HFFc6 (cell line): ENCODE data around the gene KITLG. TPM values are rescaled to one million over a fixed set of nuclear protein-coding genes. Genes with fewer than 3 reads are reported as not detected.
A peak's percentile ranks its signal among the peaks of the same experiment; 100 is the strongest.
"Not testable (repeated sequence)": the region's sequence is repeated elsewhere in the genome, so short reads cannot be mapped to it uniquely, and the experiment has no call there.

Source experiments
- DNase-seq: peaks from one replicate; pipeline ENCODE4 v3.0.0-alpha.2; 2018
- H3K27ac Mint-ChIP-seq: 2 replicates; pipeline ENCODE4 v1.8.0; 2020; ENCODE audit warnings: mild to moderate bottlenecking, mixed read lengths
- H3K27me3 Mint-ChIP-seq: 2 replicates; pipeline ENCODE4 v1.8.0; 2021; ENCODE audit warnings: mild to moderate bottlenecking, moderate library complexity, mixed read lengths; ENCODE audit not compliant: insufficient read depth
- H3K36me3 Mint-ChIP-seq: 2 replicates; pipeline ENCODE4 v1.8.0; 2021; ENCODE audit warnings: low read depth, mixed read lengths
- H3K4me1 Mint-ChIP-seq: 2 replicates; pipeline ENCODE4 v1.8.0; 2020; ENCODE audit warnings: low read depth, mixed read lengths
- H3K4me3 Mint-ChIP-seq: 2 replicates; pipeline ENCODE4 v1.8.0; 2020; ENCODE audit warnings: mild to moderate bottlenecking, moderate library complexity, mixed read lengths
- H3K9me3 Mint-ChIP-seq: 2 replicates; pipeline ENCODE4 v1.8.0; 2020; ENCODE audit warnings: mild to moderate bottlenecking, mixed read lengths
- CTCF ChIP-seq: fragments of 200-600 bp; sonication (generic); IDR thresholded peaks from 2 replicates; pipeline ENCODE4 v1.5.0; 2021; ENCODE audit warnings: antibody characterized with exemption, mild to moderate bottlenecking
- total RNA-seq, 6 experiments: library from RNA; stranded (reverse); fragmentation: NEBNext Ultra II Directional; extraction: Animal tissue kit (Norgen Biotek cat#: 25700); gene quantifications; 2 replicates in 1 of 6; 3 replicates in 5 of 6; pipeline ENCODE4 v1.2.3, GENCODE V29; 2021

The KITLG gene
- total RNA-seq, 6 experiments from 2014 or later, result 44.4 to 91.2 (median 74.2) TPM

GRCh38 chr12:88472248-88472647, 108.0 kb downstream of the KITLG start:
- no peaks in the 10 kb centered on the region for H3K27me3 Mint-ChIP-seq
- H3K4me3 Mint-ChIP-seq, result no peak overlapping the region
- peaks cover 42% of the 10 kb centered on the region for H3K4me1 Mint-ChIP-seq
- H3K27ac Mint-ChIP-seq, result peak overlapping the region; percentile 75; the same call in 1 of the 2 replicates
- DNase-seq, result no peak
- no peak for TF ChIP-seq CTCF
- H3K9me3 Mint-ChIP-seq, result peaks cover 21% of the 10 kb centered on the region
- peaks cover 33% of the 10 kb centered on the region for H3K36me3 Mint-ChIP-seq

- peaks cover 42% of the 10 kb centered on the region for H3K4me1 Mint-ChIP-seq
- peaks cover 29% of the 10 kb centered on the region for H3K36me3 Mint-ChIP-seq
- peak overlapping the region; percentile 75 for H3K27ac Mint-ChIP-seq
- peaks cover 21% of the 10 kb centered on the region for H3K9me3 Mint-ChIP-seq
- H3K4me3 Mint-ChIP-seq, result no peak overlapping the region
- TF ChIP-seq CTCF, result no peak
- no peaks in the 10 kb centered on the region for H3K27me3 Mint-ChIP-seq
- DNase-seq, result peak; percentile 45
Observed at GRCh38 chr12:88471331-88472045, 108.8 kb downstream of the KITLG start.

GRCh38 chr12:88469154-88469553, 111.1 kb downstream of the KITLG start:
- H3K9me3 Mint-ChIP-seq, result peaks cover 33% of the 10 kb centered on the region
- no peaks in the 10 kb centered on the region for H3K27me3 Mint-ChIP-seq
- peaks cover 39% of the 10 kb centered on the region for H3K36me3 Mint-ChIP-seq
- H3K4me3 Mint-ChIP-seq, result no peak overlapping the region
- TF ChIP-seq CTCF, result no peak
- DNase-seq, result no peak
- H3K4me1 Mint-ChIP-seq, result peaks cover 42% of the 10 kb centered on the region
- H3K27ac Mint-ChIP-seq, result no peak overlapping the region

GRCh38 chr12:88468581-88468980, 111.7 kb downstream of the KITLG start:
- no peak for TF ChIP-seq CTCF
- H3K27ac Mint-ChIP-seq, result no peak overlapping the region
- H3K9me3 Mint-ChIP-seq, result peaks cover 33% of the 10 kb centered on the region
- no peak overlapping the region for H3K4me3 Mint-ChIP-seq
- no peaks in the 10 kb centered on the region for H3K27me3 Mint-ChIP-seq
- DNase-seq, result no peak
- H3K36me3 Mint-ChIP-seq, result peaks cover 42% of the 10 kb centered on the region
- peaks cover 42% of the 10 kb centered on the region for H3K4me1 Mint-ChIP-seq

- peaks cover 24% of the 10 kb centered on the region for H3K4me1 Mint-ChIP-seq
- not testable (repeated sequence) for H3K4me3 Mint-ChIP-seq, H3K27me3 Mint-ChIP-seq, H3K27ac Mint-ChIP-seq, DNase-seq
- peaks cover 33% of the 10 kb centered on the region for H3K9me3 Mint-ChIP-seq
- peaks cover 37% of the 10 kb centered on the region for H3K36me3 Mint-ChIP-seq
Observed at GRCh38 chr12:88466708-88467107, 113.6 kb downstream of the KITLG start.

- H3K27ac Mint-ChIP-seq, result no peak overlapping the region
- H3K27me3 Mint-ChIP-seq, result no peaks in the 10 kb centered on the region
- H3K9me3 Mint-ChIP-seq, result no peaks in the 10 kb centered on the region
- no peak overlapping the region for H3K4me3 Mint-ChIP-seq
- TF ChIP-seq CTCF, result no peak
- peaks cover 15% of the 10 kb centered on the region for H3K4me1 Mint-ChIP-seq
- peaks cover 6% of the 10 kb centered on the region; the same call in 1 of the 2 replicates for H3K36me3 Mint-ChIP-seq
- DNase-seq, result no peak
Observed at GRCh38 chr12:88458327-88458726, 121.9 kb downstream of the KITLG start.
